ENCODE measurements around the gene ADAMTS18.

DNA sequence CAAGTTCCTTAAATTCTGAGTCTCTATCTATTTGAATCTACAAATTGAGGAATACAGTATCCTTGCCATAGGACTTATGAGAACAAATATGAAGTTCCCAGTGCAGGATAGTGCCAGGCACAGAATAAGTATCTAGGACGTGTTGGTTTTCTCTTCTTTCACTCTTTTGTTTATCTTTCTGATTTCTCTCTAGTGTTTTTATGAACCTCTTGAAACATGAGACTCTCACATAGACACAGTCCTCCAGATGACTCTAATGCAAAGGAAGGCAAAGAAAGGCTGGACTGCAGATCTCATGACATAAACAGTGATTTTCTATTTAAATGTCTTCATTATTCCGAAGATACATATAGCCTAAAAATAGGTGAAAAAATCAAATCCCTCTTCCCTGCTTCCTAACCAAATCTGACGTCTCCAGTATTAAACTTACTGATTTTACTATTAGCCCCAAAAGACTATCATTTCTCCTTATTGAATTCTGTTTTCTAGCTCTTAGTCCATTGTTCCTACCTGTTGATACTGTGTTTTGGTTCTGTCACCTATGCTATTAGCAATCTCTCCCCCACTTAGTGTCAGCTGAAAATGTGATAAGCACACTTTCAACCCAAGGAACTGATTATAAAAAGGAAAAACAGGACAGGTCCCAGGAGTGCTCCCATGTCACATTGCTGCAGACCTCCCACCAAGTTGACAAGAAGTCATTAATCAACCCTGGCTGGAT, 24.9 kb upstream of the ADAMTS18 start:
- TF ChIP-seq, protein P1, sequence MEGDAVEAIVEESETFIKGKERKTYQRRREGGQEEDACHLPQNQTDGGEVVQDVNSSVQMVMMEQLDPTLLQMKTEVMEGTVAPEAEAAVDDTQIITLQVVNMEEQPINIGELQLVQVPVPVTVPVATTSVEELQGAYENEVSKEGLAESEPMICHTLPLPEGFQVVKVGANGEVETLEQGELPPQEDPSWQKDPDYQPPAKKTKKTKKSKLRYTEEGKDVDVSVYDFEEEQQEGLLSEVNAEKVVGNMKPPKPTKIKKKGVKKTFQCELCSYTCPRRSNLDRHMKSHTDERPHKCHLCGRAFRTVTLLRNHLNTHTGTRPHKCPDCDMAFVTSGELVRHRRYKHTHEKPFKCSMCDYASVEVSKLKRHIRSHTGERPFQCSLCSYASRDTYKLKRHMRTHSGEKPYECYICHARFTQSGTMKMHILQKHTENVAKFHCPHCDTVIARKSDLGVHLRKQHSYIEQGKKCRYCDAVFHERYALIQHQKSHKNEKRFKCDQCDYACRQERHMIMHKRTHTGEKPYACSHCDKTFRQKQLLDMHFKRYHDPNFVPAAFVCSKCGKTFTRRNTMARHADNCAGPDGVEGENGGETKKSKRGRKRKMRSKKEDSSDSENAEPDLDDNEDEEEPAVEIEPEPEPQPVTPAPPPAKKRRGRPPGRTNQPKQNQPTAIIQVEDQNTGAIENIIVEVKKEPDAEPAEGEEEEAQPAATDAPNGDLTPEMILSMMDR (IDR thresholded peaks at IDR 0.05; ENCODE audit: borderline replicate concordance, extremely low read depth, low read length, poor library complexity, severe bottlenecking), result no peak
- TF ChIP-seq EZH2 (IDR thresholded peaks at IDR 0.05; ENCODE audit: borderline replicate concordance, low read depth, low read length, severe bottlenecking), result no peak

Data from DND-41 (cell line).